H9 (cell line): ENCODE results near the gene GRIP2. TPM values are rescaled to one million over a fixed set of nuclear protein-coding genes. Genes with fewer than 3 reads are reported as not detected.

ENCODE experiments used
- DNase-seq: peaks from one replicate; pipeline ENCODE4 v3.0.0-alpha.2; 2017
- H2AFZ ChIP-seq: one replicate; pipeline ENCODE4 v1.6.1; 2013; ENCODE audit warnings: mild to moderate bottlenecking, low read length, control low read depth, moderate library complexity
- H2AK5ac ChIP-seq: 2 replicates; pipeline ENCODE4 v1.6.1; 2013; ENCODE audit warnings: low read length, control low read depth, mixed read lengths; ENCODE audit not compliant: insufficient read length
- H2BK120ac ChIP-seq: one replicate; pipeline ENCODE4 v1.6.1; 2013; ENCODE audit warnings: low read depth, mild to moderate bottlenecking, low read length, control low read depth, inconsistent platforms; ENCODE audit not compliant: poor library complexity, severe bottlenecking
- H2BK12ac ChIP-seq: 2 replicates; pipeline ENCODE4 v1.6.1; 2013; ENCODE audit warnings: low read length, control low read depth, mixed read lengths, low read depth; ENCODE audit not compliant: insufficient read length
- H2BK15ac ChIP-seq: 2 replicates; pipeline ENCODE4 v1.6.1; 2013; ENCODE audit warnings: low read depth, low read length, control low read depth
- H2BK20ac ChIP-seq: one replicate; pipeline ENCODE4 v1.6.1; 2013; ENCODE audit warnings: low read depth, mild to moderate bottlenecking, low read length, control low read depth, inconsistent platforms; ENCODE audit not compliant: poor library complexity, severe bottlenecking
- H2BK5ac ChIP-seq: 2 replicates; pipeline ENCODE4 v1.6.1; 2013; ENCODE audit warnings: low read length, control low read depth, mixed read lengths; ENCODE audit not compliant: insufficient read length
- H3K14ac ChIP-seq: 2 replicates; pipeline ENCODE4 v1.6.1; 2013; ENCODE audit warnings: low read length, control low read depth; ENCODE audit not compliant: insufficient read depth
- H3K18ac ChIP-seq: 2 replicates; pipeline ENCODE4 v1.6.1; 2013; ENCODE audit warnings: low read depth, mild to moderate bottlenecking, mixed read lengths, low read length, control low read depth; ENCODE audit not compliant: insufficient read length
- H3K23ac ChIP-seq: 2 replicates; pipeline ENCODE4 v1.6.1; 2013; ENCODE audit warnings: low read length, control low read depth, mixed read lengths, low read depth; ENCODE audit not compliant: insufficient read length
- H3K23me2 ChIP-seq: 2 replicates; pipeline ENCODE4 v1.6.1; 2013; ENCODE audit warnings: low read depth, mild to moderate bottlenecking, mixed read lengths, low read length, control low read depth; ENCODE audit not compliant: insufficient read length, poor library complexity, severe bottlenecking
- H3K27ac ChIP-seq: 2 replicates; pipeline ENCODE4 v1.5.1; 2013; ENCODE audit warnings: low read length, control low read depth, mixed read lengths, low read depth; ENCODE audit not compliant: insufficient read length
- H3K27me3 ChIP-seq: 2 replicates; pipeline ENCODE4 v1.6.1; 2013; ENCODE audit warnings: low read length, control low read depth, inconsistent platforms; ENCODE audit not compliant: insufficient read depth
- H3K4ac ChIP-seq: 2 replicates; pipeline ENCODE4 v1.6.1; 2013; ENCODE audit warnings: low read depth, mild to moderate bottlenecking, control low read depth, inconsistent platforms, low read length, moderate library complexity
- H3K4me1 ChIP-seq: 2 replicates; pipeline ENCODE4 v1.6.1; 2013; ENCODE audit warnings: low read length, control low read depth, inconsistent platforms; ENCODE audit not compliant: insufficient read depth
- H3K4me2 ChIP-seq: 2 replicates; pipeline ENCODE4 v1.6.1; 2013; ENCODE audit warnings: low read length, control low read depth, mixed read lengths; ENCODE audit not compliant: insufficient read length, insufficient read depth
- H3K56ac ChIP-seq: 2 replicates; pipeline ENCODE4 v1.6.1; 2013; ENCODE audit warnings: low read depth, mild to moderate bottlenecking, mixed read lengths, low read length, control low read depth; ENCODE audit not compliant: insufficient read length
- H3K79me1 ChIP-seq: 2 replicates; pipeline ENCODE4 v1.6.1; 2013; ENCODE audit warnings: low read depth, mild to moderate bottlenecking, moderate library complexity, low read length, control low read depth, inconsistent platforms; ENCODE audit not compliant: insufficient read depth, poor library complexity, severe bottlenecking
- H3K79me2 ChIP-seq: 2 replicates; pipeline ENCODE4 v1.6.1; 2013; ENCODE audit warnings: low read length, control low read depth, inconsistent platforms; ENCODE audit not compliant: insufficient read depth
- H3K9ac ChIP-seq: 2 replicates; pipeline ENCODE4 v1.6.1; 2013; ENCODE audit warnings: low read length, control low read depth, mixed read lengths; ENCODE audit not compliant: insufficient read length; ENCODE audit errors: extremely low read depth
- H3K9me3 ChIP-seq: one replicate; pipeline ENCODE4 v1.6.1; 2013; ENCODE audit warnings: low read depth, low read length, inconsistent platforms; ENCODE audit not compliant: control insufficient read depth
- H3T11ph ChIP-seq: one replicate; pipeline ENCODE4 v1.6.1; 2013; ENCODE audit warnings: mild to moderate bottlenecking, low read length, control low read depth, inconsistent platforms
- H4K20me1 ChIP-seq: one replicate; pipeline ENCODE4 v1.6.1; 2013; ENCODE audit not compliant: control insufficient read depth, insufficient read length, insufficient read depth
- H4K5ac ChIP-seq: 2 replicates; pipeline ENCODE4 v1.6.1; 2013; ENCODE audit warnings: low read depth, mild to moderate bottlenecking, mixed read lengths, low read length, control low read depth; ENCODE audit not compliant: insufficient read length
- H4K8ac ChIP-seq: replicated peaks from 2 replicates; pipeline ENCODE4 v1.6.1; 2013; ENCODE audit warnings: low read length, control low read depth, mixed read lengths, low read depth; ENCODE audit not compliant: insufficient read length
- H4K91ac ChIP-seq: 2 replicates; pipeline ENCODE4 v1.6.1; 2013; ENCODE audit warnings: low read depth, mild to moderate bottlenecking, moderate library complexity, mixed read lengths, low read length, control low read depth; ENCODE audit not compliant: insufficient read length
- H3K27ac Mint-ChIP-seq, 3 experiments: 2 replicates in 2 of 3; 3 replicates in 1 of 3; pipeline ENCODE4 v1.8.0; 2020 to 2021; ENCODE audit warnings: mixed read lengths in 3 of 3, mild to moderate bottlenecking in 1 of 3, moderate library complexity in 1 of 3
- H3K27me3 Mint-ChIP-seq: 2 replicates; pipeline ENCODE4 v1.8.0; 2021; ENCODE audit warnings: low read depth, mild to moderate bottlenecking, moderate library complexity, mixed read lengths
- H3K36me3 Mint-ChIP-seq, 3 experiments: 2 replicates in 2 of 3; 3 replicates in 1 of 3; pipeline ENCODE4 v1.8.0; 2020 to 2021; ENCODE audit warnings: low read depth in 3 of 3, mixed read lengths in 3 of 3; ENCODE audit not compliant: insufficient read depth in 1 of 3
- H3K4me1 Mint-ChIP-seq, 2 experiments: 2 replicates each; pipeline ENCODE4 v1.8.0; 2020; ENCODE audit warnings: mixed read lengths in 2 of 2
- H3K4me3 Mint-ChIP-seq, 2 experiments: 2 replicates in 1 of 2; 3 replicates in 1 of 2; pipeline ENCODE4 v1.8.0; 2020 to 2021; ENCODE audit warnings: mild to moderate bottlenecking in 2 of 2, mixed read lengths in 2 of 2, moderate library complexity in 1 of 2
- H3K9me3 Mint-ChIP-seq, 2 experiments: 2 replicates in 1 of 2; 3 replicates in 1 of 2; pipeline ENCODE4 v1.8.0; 2020; ENCODE audit warnings: mild to moderate bottlenecking in 2 of 2, mixed read lengths in 2 of 2, moderate library complexity in 1 of 2
- CTCF ChIP-seq: fragments of 200-600 bp; sonication (generic); conservative IDR thresholded peaks from 3 replicates; pipeline ENCODE4 v1.8.0; 2021; ENCODE audit warnings: antibody characterized with exemption, mild to moderate bottlenecking
- WGBS: extraction: QIAGEN DNeasy Blood & Tissue Kit; methylation state at CpG from one replicate; pipeline ENCODE4 v1.1.7; 2013; ENCODE audit warnings: missing lambda C conversion rate, low lambda C conversion rate, mixed read lengths; ENCODE audit not compliant: insufficient read length; ENCODE audit errors: extremely low coverage; 5-methylcytosine and 5-hydroxymethylcytosine counted together
- total RNA-seq: library from RNA; stranded (reverse); gene quantifications from 2 replicates; pipeline ENCODE4 v1.2.1, GENCODE V29; 2021

The GRIP2 gene
- total RNA-seq, 1 experiment from 2014 or later: 3.1 TPM

GRCh38 chr3:14562121-14562890, 22.2 kb upstream of the GRIP2 start:
- H4K91ac ChIP-seq: no peak overlapping the region
- H2BK15ac ChIP-seq: no peak overlapping the region
- no peak overlapping the region for H3K27ac ChIP-seq
- TF ChIP-seq CTCF: no peak
- no peaks in the 10 kb centered on the region for H3K36me3 Mint-ChIP-seq
- no peak overlapping the region for H4K8ac ChIP-seq
- H4K5ac ChIP-seq: no peak overlapping the region
- no peak overlapping the region for H3T11ph ChIP-seq
- H4K20me1 ChIP-seq: no peaks in the 10 kb centered on the region
- H3K9ac ChIP-seq: no peak overlapping the region
- H3K27me3 Mint-ChIP-seq: peaks cover 2% of the 10 kb centered on the region; the same call in 1 of the 2 replicates
- H3K9me3 ChIP-seq: no peaks in the 10 kb centered on the region
- H3K9me3 Mint-ChIP-seq: no peaks in the 10 kb centered on the region
- no peak overlapping the region for H3K4me2 ChIP-seq
- H3K4me3 Mint-ChIP-seq: no peak overlapping the region
- no peaks in the 10 kb centered on the region for H3K27me3 ChIP-seq
- no peak overlapping the region for H3K14ac ChIP-seq
- no peaks in the 10 kb centered on the region for H3K79me2 ChIP-seq
- H2AK5ac ChIP-seq: no peak overlapping the region
- no peak overlapping the region for H3K4ac ChIP-seq
- no peak overlapping the region for H3K56ac ChIP-seq
- no peaks in the 10 kb centered on the region; the same call in 1 of the 2 replicates for H3K4me1 ChIP-seq
- no peak overlapping the region for H2BK12ac ChIP-seq
- no peaks in the 10 kb centered on the region for H3K23me2 ChIP-seq
- no peak overlapping the region for H2BK5ac ChIP-seq
- H3K23ac ChIP-seq: no peak overlapping the region
- no peak overlapping the region for H3K18ac ChIP-seq
- WGBS: no CpG with 5 or more reads among the region's 14 CpGs
- H3K79me1 ChIP-seq: no peaks in the 10 kb centered on the region
- H2AFZ ChIP-seq: no peak overlapping the region
- no peak overlapping the region for H2BK20ac ChIP-seq
- peaks cover 16 to 35% of the 10 kb centered on the region in 2 experiments for H3K4me1 Mint-ChIP-seq
- no peak for DNase-seq
- no peak overlapping the region for H3K27ac Mint-ChIP-seq
- no peak overlapping the region for H2BK120ac ChIP-seq
